Fibroblast of peridontal ligament (primary cell): Measurements from ENCODE around the gene MRPL53.
A peak's percentile ranks its signal among the peaks of the same experiment; 100 is the strongest.
"Not testable (repeated sequence)": the region's sequence is repeated elsewhere in the genome, so short reads cannot be mapped to it uniquely, and the experiment has no call there.

Source experiments
- DNase-seq: peaks from one replicate; pipeline ENCODE4 v3.0.0-alpha.2; 2010; ENCODE audit errors: extremely low read depth

The MRPL53 gene

DNA sequence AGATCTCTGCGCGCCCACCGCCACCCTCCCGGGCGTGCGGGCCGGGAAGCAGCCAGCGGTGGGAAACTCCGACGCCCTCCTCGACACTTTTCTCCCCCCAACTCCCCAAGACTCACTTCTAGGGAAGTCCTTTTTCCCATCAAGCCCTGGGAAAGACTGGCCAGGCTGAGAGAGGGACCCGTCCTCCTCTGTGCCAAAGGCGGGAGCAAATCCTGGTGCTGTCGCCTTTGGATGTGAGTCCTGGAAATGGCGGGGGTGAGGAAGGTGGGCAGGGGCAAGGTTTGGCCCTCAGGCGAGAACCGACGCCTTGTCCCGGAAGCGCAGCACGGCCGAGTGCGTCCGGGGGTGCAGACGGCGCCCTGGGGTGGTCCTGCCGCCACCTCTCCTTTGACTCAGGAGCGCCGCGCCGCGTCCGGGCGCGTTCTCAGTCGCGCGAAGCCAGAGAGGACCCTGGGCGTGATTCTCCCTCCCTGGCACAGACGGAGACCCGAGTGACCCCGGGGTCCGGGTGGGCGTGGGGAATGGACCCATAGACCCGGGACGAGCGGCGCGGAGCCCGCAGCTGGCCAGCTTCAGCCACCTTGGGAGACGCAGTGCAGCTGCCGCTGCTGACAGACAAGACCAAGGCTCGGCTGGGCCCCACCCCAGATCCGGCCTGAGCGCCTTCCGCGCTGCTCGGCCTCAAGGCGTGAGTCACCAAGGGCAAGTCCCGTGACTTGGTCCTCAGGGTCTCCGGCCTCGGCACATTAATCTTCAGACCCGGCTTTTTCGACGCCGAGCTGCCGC, 30.4 kb upstream of the MRPL53 start:
- peak; percentile 71 for DNase-seq

DNA sequence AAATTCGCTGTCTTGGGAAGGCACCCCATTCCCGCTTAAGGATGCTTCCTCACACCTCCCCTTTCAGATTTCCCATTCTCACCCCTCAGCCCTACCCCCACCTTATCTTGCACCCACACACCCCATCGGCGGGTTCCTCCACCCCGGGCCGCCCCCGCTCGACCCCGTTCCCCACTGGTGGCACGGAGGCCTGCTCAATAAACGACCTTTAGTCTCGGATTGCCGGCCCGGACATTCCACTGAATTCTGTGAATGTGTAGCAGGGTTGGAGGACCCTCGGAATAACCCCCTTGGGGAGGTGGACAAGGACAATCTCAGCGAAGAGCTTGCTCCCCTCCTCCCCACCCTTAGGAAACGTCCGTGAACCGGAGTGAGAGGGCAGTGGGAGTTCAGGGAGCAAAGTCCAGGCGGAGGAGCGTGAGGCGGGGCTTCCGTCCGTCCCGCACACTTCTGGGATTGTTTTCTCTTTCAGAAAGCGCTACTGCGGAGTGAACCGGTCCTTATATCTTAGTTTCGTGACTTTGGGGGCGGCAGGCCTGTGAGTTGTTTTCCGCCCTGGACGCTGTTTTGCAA, 29.8 kb upstream of the MRPL53 start:
- DNase-seq: no peak

DNA sequence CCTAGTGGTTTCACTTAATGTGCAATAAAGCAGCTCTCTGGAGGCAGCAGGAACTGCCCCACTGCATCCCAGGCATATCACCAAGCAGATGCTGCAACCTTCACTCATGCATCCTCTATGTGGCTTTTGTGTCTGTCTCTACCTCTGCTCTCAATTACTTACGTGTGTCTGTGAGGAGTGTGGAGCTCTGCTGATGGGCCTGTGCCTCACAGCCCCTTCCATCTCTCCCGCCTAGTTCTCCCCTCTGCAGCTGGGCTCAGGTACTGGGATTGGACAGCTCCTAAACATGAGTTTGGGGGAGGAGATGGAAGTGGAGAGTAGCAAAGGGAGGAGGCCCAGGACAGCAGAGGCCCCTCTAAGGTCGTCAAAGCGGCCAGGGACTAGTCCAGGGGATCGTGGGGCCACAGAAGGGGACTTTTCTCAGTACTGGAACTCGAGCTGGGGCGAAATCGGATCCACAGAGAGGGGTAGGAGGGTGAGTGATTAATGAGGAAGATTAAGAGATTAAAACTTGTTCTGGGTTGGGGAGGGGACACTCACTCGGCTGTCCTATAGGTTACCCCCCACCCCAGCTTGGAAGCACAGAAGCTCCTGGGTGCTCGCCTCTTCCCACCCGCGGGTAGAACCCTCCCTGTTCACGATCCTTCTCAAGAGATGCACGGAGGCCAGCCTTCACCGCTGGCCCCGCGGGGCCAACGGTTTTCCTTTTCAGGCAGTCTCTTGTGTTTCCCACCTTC, 29.0 kb upstream of the MRPL53 start:
- no peak for DNase-seq

DNA sequence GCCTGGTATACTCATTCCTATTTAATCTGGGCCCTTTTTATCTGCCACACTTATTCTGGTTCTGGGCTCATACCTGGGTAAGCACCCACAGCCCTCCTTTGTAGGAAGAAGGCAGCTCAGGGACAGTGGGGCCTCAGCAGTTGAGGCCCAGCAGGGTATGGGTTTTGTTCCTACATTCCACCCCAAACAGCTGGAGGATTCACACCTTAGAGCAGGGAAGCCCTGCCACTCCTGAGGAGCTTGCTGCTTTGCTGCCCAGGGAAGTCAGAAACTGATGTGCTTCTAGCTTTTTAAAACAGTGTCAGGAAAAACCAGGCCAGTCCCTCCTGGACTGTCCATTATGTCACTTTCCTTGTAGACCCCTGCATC, 28.1 kb upstream of the MRPL53 start:
- DNase-seq: no peak

DNA sequence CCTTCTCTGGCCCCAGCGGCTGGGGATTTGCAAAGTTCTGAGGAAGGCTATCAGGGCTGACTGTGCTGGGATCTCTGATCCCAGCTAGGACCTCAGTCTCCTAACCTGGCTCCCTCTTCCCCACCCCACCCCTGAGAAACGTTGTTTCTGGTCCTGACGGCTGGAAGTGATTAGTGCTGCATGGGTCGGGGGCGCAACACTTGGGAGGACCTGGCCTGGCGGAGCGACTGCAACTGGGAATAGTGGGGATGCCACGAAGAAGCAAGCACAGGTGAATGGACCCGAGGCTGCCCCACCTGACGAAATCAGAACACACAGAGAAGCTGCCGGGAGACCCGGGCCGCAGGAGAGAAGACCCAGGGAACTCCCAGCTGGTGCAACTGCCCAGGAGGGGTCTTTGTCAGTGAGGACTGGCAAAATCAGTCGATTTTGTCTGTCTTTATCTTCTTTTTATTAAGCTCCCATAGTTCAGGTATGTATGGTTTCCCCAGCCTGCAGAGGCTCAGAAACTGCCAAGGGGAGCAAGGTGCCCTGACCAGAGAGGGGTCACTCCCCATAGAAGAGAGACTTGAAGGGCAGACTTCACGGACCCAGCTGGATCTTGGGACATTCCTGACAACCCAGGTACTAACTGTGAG, 27.6 kb upstream of the MRPL53 start:
- DNase-seq: no peak

DNA sequence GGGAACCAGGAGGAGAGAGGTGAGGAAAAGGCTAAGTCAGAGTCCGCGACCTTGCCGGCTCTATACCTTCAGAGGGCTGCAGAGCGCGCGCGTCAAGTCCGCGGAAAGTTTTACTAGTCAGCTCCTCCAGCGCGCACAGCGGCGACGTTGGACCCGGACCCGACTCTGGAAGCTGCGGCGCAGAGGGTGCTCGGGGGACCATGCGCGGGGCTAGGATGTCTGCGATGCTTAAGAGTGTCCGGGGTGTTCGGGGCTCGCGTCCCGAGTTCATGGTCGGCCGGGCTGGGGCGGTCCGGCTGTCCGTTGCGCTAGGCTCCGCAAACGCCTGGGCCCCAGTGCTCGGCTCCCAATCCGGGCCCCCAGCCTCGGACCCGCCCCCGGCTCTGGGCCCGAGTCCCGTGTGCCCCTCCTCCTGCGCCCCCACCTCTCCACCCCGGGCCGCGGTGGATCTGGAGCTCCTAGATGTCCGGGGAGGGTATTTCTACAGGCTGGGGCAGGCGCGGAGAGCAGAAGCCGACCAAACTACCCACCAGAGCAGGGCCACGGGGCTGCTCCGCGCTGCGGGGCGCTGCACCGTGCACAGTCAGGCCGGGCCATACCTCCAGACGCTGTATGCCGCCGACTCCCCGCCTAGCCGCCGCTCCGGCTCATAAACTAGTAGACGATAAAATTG, 26.9 kb upstream of the MRPL53 start, which contains the start of gene LBX2:
Gene LBX2, minus strand, starts transcription at position 337 of the 673 bp plus-strand sequence. Its CDS starts 66 bp downstream, at position 271.
- DNase-seq: peak; percentile 30

DNA sequence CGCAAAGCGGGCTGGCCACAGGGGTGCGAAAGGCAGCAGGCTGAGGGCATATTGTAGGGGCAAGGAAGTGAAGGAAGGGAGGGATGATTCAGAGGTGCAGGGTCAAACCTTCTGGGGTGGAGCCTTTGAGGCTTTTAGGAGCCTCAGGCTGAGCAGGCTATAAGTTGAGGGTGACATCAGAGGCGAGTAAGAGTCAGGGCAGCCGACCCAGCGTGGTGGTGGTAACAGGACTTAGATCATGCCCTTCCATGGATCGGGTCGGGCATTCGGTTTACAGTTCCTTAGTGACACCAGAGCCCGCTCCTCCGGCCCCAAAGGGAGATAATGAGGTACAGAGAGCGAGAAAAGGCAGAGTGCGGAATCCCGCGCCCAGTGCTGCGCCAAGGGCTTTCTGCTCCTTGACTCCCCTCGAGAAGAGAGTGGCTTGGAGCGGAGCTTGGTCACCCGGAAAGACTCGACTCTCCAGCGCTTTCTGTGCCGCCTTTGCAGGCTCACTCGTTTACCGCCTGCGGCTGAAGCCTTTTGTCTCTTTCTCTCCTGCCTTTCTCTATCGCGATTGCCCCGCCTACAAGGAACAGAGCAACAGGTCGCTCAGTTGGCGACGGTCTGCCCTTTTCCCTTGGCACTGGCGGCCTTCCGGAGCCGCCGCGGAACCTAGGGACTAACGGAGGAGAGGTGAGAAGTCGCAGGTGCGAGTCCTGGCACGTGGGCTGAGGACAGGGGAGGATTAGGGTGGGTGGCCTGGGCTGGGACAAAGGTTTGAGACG, 26.2 kb upstream of the MRPL53 start:
- peak; percentile 39 for DNase-seq

DNA sequence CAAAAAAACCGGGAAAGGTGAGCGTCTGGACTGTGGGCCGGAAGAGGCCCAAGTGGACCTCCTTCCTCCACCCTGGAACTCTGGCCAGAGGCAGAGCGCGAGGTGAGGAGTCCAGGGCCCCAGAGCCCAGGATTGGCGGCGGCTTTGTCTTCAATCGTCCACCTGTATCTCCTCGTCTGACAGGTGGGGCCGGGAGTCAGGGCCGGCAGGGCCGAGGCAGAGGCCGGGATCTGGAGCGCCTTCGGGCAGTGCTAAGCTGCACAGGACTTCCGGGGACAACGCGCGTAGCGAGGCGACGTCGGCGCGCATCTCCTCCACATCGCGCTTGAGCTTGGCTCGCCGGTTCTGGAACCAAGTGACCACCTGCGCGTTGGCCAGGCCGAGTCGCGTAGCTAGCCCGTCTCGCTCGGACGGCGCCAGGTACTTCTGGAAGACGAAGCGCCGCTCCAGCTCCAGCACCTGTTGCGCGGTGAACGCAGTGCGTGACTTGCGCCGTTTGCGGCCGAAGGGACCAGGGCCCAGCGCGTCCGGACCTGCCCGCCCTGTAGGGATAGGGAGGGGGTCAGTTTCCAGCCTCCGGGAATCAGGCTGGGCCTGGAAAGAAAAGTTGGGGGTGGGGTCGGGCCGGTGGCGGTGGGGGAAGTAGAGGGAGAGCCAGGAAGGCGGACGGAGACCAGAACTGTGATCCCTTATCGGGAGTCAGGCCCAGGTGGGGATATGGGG, 25.5 kb upstream of the MRPL53 start:
- no peak for DNase-seq

DNA sequence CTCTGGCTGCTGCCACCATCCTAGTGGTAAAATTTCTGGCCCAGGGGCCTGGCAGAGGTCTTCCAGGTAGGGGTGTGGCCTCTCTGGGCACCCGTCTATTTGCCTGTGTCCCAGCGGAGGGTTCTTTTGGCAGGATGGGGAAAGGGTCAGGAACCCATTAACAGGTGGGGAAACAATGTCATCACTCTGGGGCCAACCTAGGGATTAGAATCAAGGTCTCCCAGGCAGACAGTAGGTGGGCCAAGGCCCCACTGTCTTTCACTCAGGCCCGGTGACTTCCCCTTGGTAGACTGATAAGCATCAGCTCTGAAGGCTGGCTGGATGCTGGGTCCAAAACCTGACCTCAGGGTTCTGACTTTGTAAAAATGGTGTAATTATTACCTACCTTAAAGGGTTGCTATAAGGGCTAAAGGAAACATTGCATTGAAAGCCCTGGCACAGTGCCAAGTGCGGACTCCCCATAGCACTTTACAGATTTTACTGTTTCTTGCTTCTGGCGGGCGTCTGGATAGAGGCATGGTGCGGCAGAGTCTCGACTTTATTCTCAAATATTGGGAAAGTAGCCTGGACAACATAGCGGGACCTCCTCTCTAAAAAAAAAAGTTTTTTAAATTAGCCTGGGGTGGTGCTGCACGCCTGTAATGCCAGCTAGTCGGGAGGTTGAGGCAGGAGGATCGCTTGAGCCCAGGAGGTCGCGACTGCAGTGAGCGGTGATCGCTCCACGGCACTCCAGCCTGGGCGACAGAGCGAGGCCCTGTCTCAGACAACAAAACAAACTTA, 24.7 kb upstream of the MRPL53 start:
- no peak for DNase-seq

DNA sequence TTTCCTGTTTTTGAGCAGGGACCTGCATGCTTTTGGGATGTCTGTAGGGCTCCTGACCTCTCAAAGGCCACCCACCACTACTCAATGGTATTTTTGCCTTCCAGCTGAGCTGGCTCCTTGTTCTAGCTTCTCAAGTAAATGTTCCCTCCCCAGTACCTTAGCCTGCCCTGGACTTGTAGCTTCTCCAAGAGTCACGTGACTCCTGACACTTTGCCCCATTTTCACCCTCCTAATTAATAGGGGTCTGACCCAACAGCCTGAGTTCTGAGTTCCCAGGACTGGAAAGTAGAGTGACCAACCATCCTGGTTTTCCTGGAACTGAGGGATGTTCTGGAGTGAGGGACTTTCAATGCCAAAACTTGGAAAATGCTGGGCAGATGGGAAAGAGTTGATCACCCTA, 23.0 kb upstream of the MRPL53 start:
- DNase-seq: no peak

DNA sequence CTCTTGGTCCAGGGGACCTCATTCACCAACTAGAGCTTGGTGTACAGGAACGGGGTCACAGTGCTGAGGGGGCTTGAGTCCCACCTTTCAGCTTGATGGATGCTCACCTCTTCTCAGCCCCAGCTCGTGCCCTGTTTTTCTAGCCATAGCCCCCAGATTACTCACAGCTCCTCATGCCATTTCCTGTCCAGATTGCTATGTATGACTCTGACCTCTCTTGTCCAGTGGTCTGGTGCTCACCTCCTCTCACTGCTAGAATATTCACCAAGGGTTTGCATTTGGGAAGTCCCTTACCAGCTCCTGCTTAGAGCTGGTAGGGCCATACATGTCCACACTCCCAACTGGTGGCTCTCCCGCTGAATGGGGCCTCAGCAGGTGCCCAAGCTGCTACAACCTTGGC, 21.1 kb upstream of the MRPL53 start:
- DNase-seq: no peak

DNA sequence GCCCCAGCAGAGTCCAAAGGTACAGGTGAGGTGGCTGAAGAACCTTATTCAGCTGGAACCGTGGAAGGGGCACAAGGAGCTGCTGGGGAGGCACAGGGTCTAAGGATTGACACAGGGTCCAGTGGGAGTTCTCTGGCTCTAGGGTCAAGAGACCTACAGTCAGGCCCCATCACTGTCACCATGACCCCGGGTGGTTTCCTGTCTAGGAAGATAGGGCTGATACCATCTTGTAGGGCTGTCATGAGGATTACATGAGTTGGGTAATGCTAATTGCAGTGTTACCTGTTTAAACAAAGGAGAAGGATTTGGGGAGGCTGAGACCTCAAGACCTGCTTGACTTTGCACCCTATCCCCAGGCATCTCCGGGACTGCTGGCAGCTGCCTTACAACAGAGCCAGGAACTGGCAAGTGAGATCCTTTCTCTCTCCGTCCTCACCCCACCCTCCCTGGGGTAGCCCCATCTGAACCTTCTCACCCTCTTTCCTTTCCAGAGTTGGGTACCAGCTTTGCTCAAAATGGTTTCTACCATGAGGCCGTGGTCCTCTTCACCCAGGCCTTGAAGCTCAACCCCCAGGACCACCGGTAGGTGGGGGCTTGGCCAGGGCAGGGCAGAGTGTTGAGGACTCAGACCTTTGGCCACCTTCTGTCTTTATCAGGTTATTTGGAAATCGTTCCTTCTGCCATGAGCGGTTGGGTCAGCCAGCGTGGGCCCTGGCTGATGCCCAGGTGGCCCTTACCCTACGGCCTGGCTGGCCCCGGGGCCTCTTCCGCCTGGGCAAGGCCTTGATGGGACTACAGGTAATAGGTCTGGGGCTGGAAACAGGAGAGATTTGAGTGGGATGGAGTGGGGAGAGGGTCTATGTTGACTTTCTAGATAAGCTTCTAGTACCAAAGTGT, 19.4 kb upstream of the MRPL53 start:
- DNase-seq: no peak

DNA sequence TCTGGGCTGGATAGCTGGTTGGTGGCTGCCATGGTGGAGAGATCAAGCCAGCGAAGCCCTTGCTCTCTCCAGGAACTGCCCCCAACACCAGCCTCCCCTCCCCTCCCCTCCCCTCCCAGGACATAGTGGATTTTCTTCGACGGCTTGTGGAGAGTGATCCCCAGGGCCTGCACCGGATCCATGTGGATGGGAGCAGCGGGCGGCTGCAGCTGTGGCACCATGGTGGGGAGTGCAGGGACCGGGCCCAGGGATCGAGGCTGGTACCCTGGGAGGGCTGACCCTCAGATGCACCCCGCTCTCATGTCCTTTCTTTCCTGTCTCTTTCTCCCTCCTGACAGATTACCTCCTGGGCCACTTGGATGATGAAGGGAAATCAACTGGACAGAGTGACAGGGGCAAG, 17.4 kb upstream of the MRPL53 start:
- DNase-seq: no peak

DNA sequence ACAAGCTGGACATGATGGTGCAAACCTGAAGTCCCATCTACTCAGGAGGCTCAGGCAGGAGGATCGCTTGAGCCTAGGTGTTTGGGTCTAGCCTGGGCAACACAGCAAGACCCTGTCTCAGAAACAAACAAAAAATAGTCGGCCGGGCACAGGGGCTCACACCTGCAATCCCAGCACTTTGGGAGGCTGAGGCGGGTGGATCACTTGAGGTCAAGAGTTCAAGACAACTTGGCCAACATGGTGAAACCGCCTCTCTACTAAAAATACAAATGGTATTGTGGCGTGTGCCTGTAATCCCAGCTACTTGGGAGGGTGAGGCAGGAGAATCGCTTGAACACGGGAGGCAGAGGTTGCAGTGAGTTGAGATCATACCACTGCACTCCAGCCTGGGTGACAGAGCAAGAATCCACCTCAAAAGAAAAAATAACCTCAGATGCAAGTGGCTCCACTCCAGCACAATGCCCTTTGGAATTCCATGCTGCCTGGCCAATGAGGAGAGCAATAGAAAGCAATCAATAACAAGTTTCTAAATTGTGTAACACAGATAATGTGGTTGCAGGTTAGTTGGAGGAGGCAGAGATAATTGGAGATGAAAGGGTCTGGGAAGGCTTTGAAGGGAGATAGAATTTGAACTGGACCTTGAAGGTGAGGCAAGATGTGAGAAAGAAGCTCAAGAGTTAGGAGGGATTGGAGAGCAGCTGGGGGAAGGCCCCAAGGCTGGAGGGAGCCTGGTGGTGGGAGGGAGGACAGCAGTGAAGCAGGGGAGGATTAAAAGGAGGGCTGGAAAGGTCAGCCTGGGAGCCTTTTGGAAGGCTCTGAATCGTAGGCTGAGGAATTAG, 16.4 kb upstream of the MRPL53 start:
- no peak for DNase-seq

DNA sequence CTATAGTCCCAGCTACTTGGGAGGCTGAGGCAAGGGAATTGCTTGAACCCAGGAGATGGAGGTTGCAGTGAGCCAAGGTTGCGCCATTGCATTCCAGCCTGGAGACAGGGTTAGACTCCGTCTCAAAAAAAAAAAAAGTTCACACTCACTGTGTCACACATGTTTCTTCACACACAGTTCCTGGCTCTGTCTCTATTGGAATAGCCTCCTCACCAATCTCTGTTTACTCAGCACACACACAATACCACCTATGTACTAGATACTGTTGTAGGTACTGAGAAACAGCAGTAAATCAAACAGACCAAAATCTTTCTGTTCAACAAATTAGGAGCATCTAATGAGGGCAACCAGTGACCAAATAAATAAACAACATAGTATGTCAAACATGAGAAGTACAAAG, 13.7 kb upstream of the MRPL53 start:
- no peak for DNase-seq

DNA sequence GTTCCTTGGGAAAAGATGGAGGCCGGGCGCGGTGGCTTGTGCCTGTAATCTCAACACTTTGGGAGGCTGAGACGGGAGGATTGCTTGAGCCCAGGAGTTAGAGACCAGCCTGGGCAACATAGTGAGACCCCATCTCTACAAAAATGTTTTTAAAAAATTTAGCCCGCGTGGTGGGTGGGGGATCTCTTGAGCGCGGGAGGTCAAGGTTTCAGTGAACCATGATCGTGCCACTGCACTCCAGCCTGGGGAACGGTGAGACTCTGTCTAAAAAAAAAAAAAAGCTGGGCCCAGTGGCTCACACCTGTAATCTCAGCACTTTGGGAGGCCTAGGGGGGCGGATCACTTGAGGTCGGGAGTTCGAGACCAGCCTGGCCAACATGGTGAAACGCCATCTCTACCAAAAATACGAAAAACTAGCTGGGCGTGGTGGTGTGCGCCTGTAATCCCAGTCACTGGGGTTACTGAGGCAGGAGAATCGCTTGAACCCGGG, 11.2 kb upstream of the MRPL53 start:
- not testable (repeated sequence) for DNase-seq
